HG02870 (cell line): Measurements from ENCODE around the gene EARS2.
"Not testable (repeated sequence)": the region's sequence is repeated elsewhere in the genome, so short reads cannot be mapped to it uniquely, and the experiment has no call there.

Experiments
- ATAC-seq: cut with Tn5 transposase; IDR thresholded peaks from one replicate; pipeline ENCODE4 v1.9.1; 2021; ENCODE audit warnings: mild to moderate bottlenecking, moderate library complexity; ENCODE audit not compliant: unreplicated experiment

EARS2 gene

GRCh38 chr16:23528644-23529310 lies 28.4 kb downstream of the EARS2 start:
- no peak for ATAC-seq

GRCh38 chr16:23527961-23528643 lies 29.0 kb downstream of the EARS2 start:
- no peak for ATAC-seq

DNA sequence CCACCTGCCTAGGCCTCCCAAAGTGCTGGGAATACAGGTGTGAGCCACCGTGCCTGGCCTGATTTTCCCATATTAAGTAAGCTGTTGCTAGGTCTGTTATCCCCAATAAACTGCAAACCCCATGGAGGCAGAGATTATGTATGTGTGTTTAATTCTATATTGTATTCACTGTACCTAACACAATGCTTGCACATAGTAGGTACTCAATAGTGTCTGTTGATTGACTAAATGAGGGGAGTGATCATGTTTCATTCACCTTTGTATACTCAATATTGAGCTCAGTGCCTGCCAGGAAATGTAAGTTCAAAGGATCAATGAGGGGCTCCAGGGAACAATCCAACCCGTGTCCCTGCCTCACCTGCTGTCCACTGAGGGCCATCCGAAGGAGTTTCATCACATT lies 32.3 kb downstream of the EARS2 start:
- ATAC-seq, result no peak

GRCh38 chr16:23523876-23524385 lies 33.2 kb downstream of the EARS2 start:
- ATAC-seq, result no peak

DNA sequence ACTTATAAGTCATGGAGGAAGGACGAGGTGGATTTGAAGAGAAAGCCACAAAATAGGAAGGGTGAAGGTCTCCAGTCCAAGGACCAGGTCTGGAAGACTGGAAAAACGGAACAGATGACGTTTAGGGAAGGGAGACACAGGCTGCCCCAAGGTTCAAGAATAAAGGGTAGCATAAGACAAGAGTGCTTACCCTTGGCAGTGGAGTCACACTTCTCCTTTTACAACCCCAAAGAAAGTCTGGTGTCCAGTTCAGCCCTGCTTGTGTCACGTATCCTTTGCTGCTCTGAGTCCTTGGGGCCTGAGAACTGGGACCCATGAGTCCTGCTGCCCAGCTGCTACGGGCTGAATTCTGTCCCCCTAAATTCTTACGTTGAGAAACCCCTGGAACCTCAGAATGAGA lies 33.8 kb downstream of the EARS2 start:
- no peak for ATAC-seq

- ATAC-seq, result no peak
Measured at GRCh38 chr16:23521965-23522364, 35.2 kb downstream of the EARS2 start.

GRCh38 chr16:23521037-23521743 lies 36.0 kb downstream of the EARS2 start:
- ATAC-seq, result no peak

DNA sequence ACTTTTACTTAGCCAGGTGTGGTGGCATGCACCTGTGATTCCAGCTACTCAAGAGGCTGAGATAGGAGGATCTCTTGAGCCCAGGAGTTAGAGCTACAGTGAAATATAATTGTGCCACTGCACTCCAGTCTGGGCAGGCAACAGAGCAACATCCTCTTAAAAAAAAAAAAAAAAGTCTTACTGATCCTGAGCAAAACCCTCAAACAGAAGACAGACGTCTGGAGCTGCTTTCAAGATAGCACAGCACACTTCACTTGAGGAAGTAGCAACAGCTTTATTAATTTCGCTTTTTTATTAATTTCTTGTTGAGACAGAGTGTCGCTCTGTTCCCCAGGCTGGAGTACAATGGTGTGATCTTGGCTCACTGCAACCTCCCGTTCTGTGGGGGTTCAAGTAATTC lies 36.6 kb downstream of the EARS2 start:
- ATAC-seq, result no peak

GRCh38 chr16:23519282-23519681 lies 37.9 kb downstream of the EARS2 start:
- no peak for ATAC-seq

- peak; percentile 60 for ATAC-seq
Measured at GRCh38 chr16:23518435-23518891, 38.7 kb downstream of the EARS2 start.

DNA sequence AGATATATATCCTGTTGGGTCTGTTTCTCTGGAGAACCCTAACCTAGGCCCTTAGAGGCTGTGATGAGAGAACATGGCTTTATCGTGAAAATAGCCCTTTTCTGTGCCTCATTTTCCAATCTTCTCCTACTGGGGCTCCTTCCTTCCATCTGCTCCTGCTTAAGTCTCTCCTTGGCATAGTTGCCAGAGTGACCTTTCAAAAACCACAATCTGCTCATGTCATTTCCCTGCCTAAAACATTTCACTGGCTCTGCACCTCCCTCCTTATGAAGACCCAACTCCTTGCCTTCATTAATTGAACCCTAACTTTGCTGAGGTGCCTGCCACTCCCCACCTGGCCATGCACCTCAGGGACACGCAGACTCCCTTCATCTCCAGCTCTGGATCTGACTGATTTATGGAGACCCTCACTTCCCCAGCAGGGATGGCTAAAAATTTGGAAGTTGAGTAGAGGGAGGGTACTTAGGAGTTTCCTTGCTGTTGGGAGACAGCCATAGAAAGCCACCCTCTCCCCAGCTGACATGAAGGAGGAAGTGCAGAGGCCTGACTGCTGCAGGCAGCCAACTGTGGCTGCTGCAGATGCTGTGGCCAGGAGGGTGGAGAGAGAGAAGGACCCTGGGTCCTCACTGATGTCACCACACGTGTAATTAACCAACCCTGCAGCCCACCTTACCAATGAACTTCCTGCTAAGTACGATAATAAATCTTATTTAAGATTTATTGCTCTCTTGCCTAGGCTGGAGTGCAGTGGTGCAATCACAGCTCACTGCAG lies 40.6 kb downstream of the EARS2 start:
- no peak for ATAC-seq

GRCh38 chr16:23515881-23516280 lies 41.3 kb downstream of the EARS2 start:
- ATAC-seq, result no peak

DNA sequence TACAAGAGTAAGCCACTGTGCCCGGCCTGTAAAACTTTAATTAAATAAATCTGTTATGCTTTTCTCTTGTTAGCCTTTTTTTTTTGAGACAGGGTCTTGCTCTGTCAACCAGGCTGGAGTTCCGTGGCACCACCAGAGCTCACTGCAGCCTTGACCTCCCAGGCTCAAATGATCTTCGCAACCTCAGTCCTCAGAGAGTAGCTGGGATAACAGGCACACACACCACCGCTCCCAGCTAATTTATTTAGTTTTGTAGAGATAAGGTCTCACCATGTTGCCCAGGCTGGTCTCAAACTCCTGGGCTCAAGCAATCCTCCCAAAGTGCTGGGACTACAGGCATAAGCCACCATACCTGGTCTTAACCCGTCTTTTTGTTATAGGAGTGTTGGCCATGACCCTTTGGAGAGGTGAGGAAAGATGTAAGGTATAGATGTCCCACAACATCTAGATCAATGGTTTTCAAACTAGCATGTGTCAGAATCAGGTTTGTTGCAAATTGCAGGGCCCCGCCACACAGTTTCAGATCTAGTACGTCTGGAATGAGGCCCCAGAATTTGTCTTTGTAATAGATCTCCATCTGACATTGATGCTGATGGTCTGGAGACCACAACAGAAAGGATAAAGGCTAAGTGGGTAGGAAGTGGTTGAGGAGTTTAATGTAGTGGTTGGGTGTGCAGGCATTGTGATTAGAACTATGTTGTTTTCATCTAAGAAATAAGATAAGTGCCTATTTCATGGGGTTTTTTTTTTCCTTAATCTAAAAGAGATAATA lies 42.6 kb downstream of the EARS2 start:
- no peak for ATAC-seq

DNA sequence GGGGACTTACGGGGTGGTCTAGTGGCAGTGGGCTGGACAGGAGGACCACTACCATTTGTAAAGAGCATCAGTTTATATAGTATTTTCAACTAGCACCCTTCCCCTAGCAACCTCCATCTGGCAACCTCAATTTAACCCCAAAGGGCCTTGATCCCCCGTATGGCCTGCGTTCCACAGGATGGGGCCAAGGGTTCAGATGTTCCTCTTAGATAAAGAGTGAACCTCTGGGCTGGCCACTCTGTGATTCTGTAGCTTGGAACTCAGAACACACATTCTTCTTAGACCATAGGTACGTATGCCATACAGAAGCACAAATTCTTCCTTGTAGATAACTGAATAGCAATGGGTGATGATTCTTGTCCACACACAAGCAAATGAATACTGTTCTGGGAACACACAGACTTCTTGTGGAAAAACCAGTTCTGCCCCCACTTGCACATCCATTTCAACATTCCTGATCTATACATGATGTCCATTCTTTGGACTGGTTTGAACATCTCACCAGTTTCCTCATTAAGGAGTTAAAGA lies 44.9 kb downstream of the EARS2 start:
- no peak for ATAC-seq

GRCh38 chr16:23511731-23512130 lies 45.4 kb downstream of the EARS2 start:
- ATAC-seq, result no peak

DNA sequence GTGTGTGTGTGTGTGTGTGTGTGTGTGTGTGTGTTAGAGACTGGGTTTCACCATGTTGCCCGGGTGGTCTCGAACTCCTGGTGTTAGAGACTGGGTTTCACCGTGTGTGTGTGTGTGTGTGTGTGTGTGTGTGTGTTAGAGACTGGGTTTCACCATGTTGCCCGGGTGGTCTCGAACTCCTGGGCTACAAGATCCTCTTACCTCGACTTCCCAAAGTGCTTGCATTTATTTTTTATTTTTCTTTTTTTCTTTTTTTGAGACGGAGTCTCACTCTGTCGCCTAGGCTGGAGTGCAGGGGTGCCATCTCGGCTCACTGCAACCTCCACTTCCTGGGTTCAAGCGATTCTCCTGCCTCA lies 46.3 kb downstream of the EARS2 start:
- not testable (repeated sequence) for ATAC-seq

GRCh38 chr16:23510164-23510914 lies 46.8 kb downstream of the EARS2 start, which contains the start of gene GGA2:
Gene GGA2 (minus strand): TSS chr16:23510494. CDS start chr16:23510411, 83 bp downstream.
- peak; percentile 64 for ATAC-seq

- ATAC-seq, result peak; percentile 10
Measured at GRCh38 chr16:23509782-23510163, 47.4 kb downstream of the EARS2 start.

DNA sequence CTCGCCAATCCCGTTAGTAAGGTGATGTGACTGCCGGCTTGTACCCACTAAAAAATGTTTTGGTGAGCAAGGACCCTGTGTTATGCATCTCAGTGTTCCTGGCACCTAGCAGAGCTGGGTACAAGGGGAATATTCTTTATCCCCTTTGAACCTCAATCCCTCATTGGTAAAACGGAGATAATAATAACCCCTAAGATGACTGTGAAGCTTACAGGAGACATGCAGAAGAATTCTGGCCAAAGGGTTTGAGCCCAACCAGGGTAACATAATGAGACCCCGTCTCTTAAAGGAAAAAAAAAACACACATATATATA lies 47.8 kb downstream of the EARS2 start:
- no peak for ATAC-seq
